Mononuclear cell (primary cell): ENCODE measurements around the gene CREB3L2. TPM values are rescaled to one million over a fixed set of nuclear protein-coding genes. Genes with fewer than 3 reads are reported as not detected.
"Not testable (repeated sequence)": the region's sequence is repeated elsewhere in the genome, so short reads cannot be mapped to it uniquely, and the experiment has no call there.

Source experiments
- H3K27me3 ChIP-seq: 2 replicates; pipeline ENCODE4 v1.6.0; 2011; ENCODE audit warnings: low read length, control low read depth; ENCODE audit not compliant: insufficient read depth
- H3K4me1 ChIP-seq: 2 replicates; pipeline ENCODE4 v1.5.1; 2011; ENCODE audit warnings: mild to moderate bottlenecking, low read length, control low read depth; ENCODE audit not compliant: insufficient read depth
- H3K4me3 ChIP-seq: 2 replicates; pipeline ENCODE4 v1.5.1; 2011; ENCODE audit warnings: mild to moderate bottlenecking, low read length, moderate library complexity
- H3K9me3 ChIP-seq: 2 replicates; pipeline ENCODE4 v1.5.1; 2011; ENCODE audit warnings: low read depth, mild to moderate bottlenecking, control low read depth, low read length
- total RNA-seq: library from RNA; depleted of rRNA; stranded (reverse); fragments of >200 nt; gene quantifications from one replicate; pipeline ENCODE4 v1.2.3, GENCODE V29; 2012

The CREB3L2 gene
- total RNA-seq, 1 donor = 6.2 TPM

DNA sequence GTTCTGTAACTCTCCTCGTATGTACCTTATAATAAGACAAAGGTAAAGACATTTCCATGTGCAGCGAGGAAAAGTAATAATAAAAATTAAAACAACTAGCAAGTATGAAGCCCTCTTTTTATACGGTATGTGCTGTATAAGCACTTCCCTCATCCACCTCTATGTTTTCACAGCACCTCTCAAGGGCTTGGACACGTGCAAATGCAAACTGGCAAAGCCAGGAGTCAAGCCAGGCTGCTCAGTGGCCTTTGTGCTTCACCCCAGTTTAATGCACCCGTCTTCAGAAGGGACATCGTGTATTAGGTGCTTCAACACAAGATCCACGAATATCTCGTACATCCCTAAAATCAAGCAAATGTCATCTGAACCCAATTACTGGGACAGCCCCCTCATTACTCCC, 153.8 kb downstream of the CREB3L2 start:
- H3K9me3 ChIP-seq = no peaks in the 10 kb centered on the region
- peaks cover 60% of the 10 kb centered on the region for H3K27me3 ChIP-seq
- peaks cover 9% of the 10 kb centered on the region for H3K4me1 ChIP-seq
- no peak overlapping the region for H3K4me3 ChIP-seq

DNA sequence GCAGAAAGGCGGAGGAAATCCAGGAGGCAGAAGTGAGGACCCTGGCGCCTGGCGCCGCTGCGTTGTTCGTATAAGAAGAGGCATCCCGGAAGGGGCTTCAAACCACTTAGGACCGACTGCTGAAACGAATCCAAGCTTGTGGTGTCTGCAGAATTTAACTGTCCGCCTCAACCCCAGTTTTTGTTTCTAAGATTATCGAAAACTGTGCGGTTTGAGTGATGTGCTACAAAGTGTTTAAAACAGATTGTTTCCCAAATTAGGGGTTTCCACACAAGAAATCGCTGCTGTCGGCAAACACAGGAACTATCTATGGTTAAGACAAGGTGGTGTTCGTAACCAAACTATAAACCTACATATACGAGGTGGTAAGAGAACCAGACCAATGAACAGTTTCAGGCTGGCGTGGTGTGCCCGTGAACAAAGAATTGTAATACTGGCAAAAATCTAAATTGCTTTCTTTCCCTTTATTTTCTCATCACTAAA, 154.3 kb downstream of the CREB3L2 start:
- Histone ChIP-seq H3K4me1 (peaks cover 9% of the 10 kb centered on the region), H3K27me3 (peaks cover 65% of the 10 kb centered on the region), H3K4me3 (no peak overlapping the region), H3K9me3 (no peaks in the 10 kb centered on the region)

DNA sequence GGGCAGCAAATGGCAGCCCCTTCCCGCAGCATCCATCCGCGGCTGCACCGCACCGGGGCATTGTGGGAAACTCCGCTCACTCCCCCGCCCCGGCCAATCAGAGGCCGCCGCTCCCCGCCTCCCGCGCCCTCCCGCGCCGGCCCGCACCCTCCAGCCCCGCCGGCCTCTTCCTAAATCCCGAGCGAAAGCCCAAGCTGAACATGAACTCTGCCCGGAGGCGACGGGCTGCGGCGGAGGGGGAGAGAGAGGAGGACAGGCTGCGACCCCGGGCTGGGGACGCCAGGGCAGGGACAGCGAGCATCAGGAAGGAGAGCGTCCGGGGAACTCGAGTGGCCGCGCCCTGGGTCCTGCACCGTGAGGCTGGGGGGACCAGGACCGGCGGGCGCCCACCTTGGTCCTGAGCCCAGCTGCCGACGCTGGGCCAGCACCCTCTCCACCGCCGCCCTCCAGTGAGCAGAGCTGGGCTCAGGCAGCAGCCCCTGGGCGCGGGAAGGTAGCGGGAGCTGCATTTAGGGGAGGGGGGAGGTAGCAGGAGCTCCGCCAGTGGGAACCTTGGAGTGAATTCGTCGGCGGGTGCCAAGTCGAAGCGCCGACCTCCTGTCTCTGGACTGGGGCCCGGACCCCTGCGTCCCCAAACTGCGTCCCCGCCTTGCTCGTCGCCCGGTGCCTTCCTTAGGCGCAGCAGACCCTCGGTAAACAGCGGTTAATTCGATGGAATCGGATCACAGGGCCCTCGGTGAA, 154.9 kb downstream of the CREB3L2 start, which contains the start of gene DGKI:
TSS of gene DGKI (minus strand) at position 148 of the 741 bp plus-strand sequence.
- H3K4me3 ChIP-seq = no peak within 1 kb of the TSS
- no peaks in the 10 kb centered on the region for H3K9me3 ChIP-seq
- peaks cover 9% of the 10 kb centered on the region for H3K4me1 ChIP-seq
- H3K27me3 ChIP-seq = peaks cover 68% of the 10 kb centered on the region

DNA sequence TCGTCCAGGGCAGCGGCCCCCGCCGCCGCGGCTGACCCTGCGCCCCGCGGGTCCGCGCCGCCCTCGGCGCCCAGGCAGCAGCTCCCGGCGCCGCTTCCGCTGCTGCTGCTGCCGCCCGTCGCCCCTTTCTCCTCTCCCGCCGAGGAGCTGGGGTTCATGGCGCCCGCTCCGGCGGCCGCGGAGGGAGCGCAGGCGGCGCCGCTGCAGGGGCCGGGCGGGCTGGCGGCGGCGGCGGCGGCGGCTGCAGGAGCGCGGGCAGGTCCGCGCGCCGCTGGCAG, 155.4 kb downstream of the CREB3L2 start:
- Histone ChIP-seq H3K4me1 (peaks cover 9% of the 10 kb centered on the region), H3K9me3 (no peaks in the 10 kb centered on the region), H3K4me3 (no peak overlapping the region), H3K27me3 (peaks cover 70% of the 10 kb centered on the region)

DNA sequence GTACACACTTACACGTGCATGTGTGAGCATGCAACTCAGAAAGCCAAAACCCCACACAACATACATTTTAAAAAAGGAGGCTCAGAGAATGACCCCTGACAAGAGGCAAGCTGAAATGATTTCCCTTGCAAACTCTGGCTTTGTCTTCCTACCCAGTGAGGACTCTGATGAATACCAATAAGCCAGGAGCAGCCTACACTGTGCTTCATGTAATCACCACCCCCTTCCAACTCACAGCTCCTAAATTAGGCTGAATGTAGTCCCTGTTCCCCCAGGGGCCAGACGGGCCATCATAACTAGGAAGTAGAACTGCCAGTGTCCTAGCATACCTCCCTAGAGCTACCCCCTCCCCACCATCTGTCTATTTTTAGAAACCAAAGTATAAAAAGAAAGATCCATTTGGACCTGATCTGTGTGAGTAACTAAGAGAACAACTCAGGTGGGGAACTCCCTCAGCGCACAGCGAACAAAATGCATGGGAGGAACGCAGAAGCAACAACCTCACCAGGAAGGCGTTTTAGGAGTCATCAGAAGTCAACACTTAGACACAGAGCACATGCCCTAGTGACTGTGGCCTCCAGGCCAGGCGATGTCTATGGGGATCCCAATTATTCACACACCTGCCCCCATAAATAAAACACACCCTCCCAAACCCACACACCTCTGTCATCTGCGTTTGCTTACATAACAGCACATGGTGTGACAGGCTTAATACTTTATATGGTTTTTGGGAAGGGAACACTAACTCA, 157.0 kb downstream of the CREB3L2 start:
- no peaks in the 10 kb centered on the region for H3K9me3 ChIP-seq
- peaks cover 81% of the 10 kb centered on the region for H3K27me3 ChIP-seq

DNA sequence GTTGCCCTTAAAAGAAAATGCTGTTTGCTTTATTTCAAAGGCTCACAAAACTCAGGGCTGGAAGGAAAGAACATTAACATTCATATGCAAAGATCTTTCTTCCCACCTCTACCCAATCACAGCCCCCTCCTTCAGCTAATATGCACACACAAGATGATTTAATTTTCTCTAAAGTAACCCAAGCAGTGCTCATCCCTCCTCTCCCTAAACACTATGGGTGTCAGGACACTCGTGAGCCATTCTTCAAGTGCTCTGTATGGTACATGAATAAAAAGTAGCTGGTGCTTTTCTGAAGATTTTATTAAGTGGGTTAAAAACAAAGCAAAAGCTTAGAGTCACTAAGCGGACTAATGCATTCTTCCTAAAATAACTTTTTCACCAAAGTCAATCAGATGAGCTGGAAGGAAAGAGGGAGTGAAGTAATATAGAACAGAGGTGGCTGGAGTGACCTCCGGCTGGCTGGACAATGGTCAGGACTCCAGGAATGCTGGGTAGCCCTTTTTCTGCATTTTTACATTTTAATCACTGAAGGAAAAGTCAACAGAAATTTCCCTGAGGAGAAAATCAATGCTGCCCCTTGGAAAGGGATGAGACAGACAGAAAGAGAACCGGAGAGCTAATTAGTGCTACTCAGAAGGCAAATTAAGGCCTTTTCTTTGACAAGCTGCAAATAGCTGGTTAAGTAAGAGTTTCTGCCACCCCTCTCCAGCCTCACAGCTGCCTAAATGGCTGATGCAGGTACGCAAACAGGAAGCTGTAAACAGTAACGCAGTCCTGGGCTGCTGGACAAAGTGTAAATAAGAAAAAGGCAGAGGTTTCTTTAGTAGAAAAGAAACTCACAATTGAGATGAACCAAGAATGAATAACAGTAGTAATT, 161.7 kb downstream of the CREB3L2 start:
- H3K4me3 ChIP-seq = no peak overlapping the region
- H3K27me3 ChIP-seq = peaks cover 53% of the 10 kb centered on the region
- H3K9me3 ChIP-seq = no peaks in the 10 kb centered on the region
- H3K4me1 ChIP-seq = no peaks in the 10 kb centered on the region

More for the DNA sequence above, 157.0 kb downstream of the CREB3L2 start:
- peaks cover 9% of the 10 kb centered on the region for H3K4me1 ChIP-seq
- no peak overlapping the region for H3K4me3 ChIP-seq

DNA sequence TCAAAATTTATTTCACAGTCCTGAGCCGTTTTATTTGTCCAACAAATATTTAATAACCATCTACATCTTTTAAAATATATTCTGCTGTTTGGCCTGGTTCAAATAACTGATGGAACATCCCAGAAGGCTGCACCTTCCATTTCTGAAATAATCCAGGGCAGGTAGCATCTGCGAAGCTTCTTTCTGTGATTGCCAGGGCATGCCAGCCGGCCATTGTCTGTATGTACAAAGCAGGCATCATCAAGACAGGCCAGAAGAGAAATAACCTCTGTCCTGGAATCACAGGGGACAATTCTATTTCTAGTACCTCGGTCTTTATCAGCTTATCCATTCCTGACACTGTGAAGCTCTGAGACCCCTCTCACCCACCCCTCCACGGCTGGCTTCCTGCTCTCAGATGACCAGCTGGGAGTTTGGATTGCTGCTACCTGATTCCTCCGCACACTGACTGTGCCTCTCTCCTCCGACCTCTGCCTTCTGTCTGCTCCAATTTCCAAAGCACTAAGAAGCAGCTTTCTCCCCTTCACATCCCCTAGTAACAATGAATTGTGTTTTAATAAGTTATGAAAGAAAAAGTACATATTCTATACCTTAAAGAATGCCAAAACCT, 163.1 kb downstream of the CREB3L2 start:
- H3K9me3 ChIP-seq = peaks cover 2% of the 10 kb centered on the region
- no peak overlapping the region for H3K4me3 ChIP-seq
- peaks cover 39% of the 10 kb centered on the region for H3K27me3 ChIP-seq
- H3K4me1 ChIP-seq = no peaks in the 10 kb centered on the region

DNA sequence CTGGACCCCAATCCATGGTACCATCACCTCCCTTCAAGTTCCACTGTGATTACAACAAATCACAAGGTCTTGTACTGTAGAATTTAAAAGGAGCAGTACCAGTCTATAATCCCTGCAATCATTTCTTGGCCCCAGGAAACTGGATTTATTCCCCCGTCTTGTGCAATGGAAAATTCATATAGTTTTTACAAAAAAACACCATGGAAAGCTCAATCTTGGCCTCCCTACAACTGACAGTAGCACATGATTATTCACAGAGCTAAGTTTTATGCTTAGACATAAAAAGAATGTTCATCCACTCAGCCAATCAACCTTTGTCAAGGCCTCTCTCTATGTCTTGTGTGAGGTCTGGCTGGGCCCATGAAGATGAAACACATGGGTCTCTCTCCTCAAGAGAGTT, 165.3 kb downstream of the CREB3L2 start:
- H3K4me1 ChIP-seq = no peaks in the 10 kb centered on the region
- peaks cover 10% of the 10 kb centered on the region for H3K9me3 ChIP-seq
- peaks cover 24% of the 10 kb centered on the region for H3K27me3 ChIP-seq
- H3K4me3 ChIP-seq = no peak overlapping the region

DNA sequence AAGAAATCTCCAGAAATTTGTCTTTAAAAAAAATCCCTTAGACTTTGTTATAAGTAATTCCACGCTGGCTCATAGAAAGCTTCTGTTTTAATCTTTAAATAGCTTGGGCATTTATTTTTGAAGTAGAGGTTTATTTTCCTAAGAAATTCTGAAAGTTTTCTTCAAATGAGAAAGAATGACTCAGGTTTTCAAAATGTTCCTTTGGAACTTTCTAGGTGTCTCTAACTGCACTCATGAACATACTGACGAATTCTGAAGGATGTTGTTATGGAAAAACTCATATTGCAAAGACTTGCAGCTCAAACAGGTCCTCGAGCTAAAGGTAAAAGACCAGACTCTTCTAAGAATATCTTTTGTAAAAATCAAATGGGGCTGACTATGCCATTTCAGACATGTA, 165.8 kb downstream of the CREB3L2 start:
- Histone ChIP-seq H3K9me3 (peaks cover 10% of the 10 kb centered on the region), H3K4me1 (no peaks in the 10 kb centered on the region), H3K27me3 (peaks cover 20% of the 10 kb centered on the region), H3K4me3 (no peak overlapping the region)

DNA sequence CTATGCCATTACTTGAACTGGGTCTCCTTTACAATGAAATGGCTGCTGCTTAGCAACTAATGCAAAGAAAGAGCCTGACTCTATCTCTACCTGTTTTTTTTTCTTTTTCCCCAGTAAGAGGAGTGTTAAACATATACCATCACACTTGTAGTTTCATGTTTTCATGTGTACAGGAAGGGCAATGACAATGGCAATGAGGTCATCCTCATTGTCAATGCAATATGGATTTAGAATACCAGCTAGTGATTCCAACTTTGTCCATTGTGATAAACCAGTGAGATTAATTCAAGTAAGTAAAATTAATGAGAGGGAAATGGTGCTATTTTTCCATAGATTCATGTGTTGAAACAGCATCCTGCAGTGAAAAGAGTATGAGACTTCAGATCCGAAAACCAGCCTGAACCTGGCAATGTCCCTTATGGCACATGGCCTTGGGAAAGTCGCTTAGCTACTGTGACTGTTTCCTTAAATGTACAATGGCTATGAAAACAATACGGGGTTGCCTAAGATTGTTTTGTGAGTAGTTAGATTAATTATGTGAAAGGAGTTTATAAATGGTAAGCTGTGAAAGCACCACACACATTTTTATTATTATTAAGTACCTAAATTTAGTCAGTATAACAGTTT, 166.3 kb downstream of the CREB3L2 start:
- peaks cover 10% of the 10 kb centered on the region for H3K9me3 ChIP-seq
- no peak overlapping the region for H3K4me3 ChIP-seq
- H3K4me1 ChIP-seq = no peaks in the 10 kb centered on the region
- H3K27me3 ChIP-seq = peaks cover 16% of the 10 kb centered on the region

DNA sequence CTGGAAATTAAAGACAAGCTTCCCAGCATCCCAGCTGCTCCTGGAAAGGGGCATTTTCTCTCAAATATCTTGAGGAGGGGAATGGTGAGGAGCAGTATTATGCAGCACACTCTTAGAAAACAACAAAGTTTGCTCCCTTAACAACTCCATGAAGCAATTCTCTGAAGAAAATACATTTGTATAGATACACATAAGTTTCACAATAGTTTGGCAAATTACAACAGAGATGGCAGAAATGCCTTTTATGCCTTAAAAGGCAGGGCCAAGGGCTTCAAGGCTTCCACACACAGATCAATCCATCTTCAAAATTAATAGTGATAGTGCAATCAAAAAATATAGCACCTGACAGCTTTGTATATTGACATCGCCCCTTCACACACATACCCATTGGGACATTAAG, 167.3 kb downstream of the CREB3L2 start:
- H3K4me3 ChIP-seq = no peak overlapping the region
- peaks cover 10% of the 10 kb centered on the region for H3K9me3 ChIP-seq
- H3K4me1 ChIP-seq = no peaks in the 10 kb centered on the region
- H3K27me3 ChIP-seq = peaks cover 5% of the 10 kb centered on the region

DNA sequence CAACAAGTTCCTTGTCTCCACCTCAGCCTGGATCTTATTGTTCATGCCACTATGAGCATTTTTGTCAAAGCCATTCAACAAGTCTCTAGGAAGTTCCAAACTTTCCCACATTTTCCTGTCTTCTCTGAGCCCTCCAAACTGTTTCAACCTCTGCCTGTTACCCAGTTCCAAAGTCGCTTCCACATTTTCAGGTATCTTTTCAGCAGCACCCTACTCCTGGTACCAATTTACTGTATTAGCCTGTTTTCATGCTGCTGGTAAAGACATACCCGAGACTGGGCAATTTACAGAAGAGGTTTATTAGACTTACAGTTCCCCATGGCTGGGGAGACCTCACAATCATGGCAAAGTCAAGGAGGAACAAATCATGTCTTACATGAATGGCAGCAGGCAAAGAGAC, 168.9 kb downstream of the CREB3L2 start:
- not testable (repeated sequence) for H3K27me3 ChIP-seq

DNA sequence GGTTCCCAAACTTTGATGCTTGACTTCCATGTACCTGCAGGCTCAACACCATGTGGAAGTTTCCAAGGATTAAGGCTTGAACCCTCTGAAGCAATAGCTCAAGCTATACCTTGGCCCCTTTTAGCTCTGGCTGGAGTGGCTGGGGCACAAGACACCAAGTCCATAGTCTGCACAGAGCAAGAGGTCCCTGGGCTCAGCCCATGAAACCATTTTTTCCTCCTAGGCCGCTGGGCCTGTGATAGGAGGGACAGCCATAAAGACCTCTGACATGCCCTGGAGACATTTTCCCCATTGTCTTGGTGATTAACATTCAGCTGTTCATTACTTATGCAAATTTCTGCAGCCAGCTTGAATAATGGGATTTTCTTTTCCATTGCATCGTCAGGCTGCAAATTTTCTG, 169.5 kb downstream of the CREB3L2 start:
- Histone ChIP-seq H3K4me1 (no peaks in the 10 kb centered on the region), H3K4me3 (no peak overlapping the region), H3K27me3 (peaks cover 2% of the 10 kb centered on the region), H3K9me3 (peaks cover 10% of the 10 kb centered on the region)

More for the DNA sequence above, 168.9 kb downstream of the CREB3L2 start:
- not testable (repeated sequence) for H3K9me3 ChIP-seq, H3K4me3 ChIP-seq, H3K4me1 ChIP-seq

DNA sequence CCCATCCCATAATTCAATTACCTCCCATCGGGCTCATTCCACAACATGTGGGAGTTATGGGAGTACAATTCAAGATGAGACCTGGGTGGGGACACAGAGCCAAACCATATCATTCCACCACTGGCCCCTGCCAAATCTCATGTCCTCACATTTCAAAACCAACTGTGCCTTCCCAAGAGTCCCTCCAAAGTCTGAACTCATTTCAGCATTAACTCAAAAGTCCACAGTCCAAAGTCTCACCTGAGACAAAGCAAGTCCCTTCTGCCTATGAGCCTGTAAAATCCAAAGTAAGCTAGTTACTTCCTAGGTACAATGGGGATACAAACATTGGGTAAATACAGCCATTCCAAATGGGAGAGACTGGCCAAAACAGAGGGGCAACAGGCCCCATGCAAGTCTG, 170.3 kb downstream of the CREB3L2 start:
- H3K9me3 ChIP-seq, H3K27me3 ChIP-seq, H3K4me3 ChIP-seq, H3K4me1 ChIP-seq: not testable (repeated sequence)
